Transverse colon (tissue), 4 donors: Measurements from ENCODE around the gene MEGF11. TPM values are rescaled to one million over a fixed set of nuclear protein-coding genes. Genes with fewer than 3 reads are reported as not detected.

ENCODE experiments used
- DNase-seq: peaks from one replicate; pipeline ENCODE4 v3.0.0-alpha.2; 2019
- H3K27ac ChIP-seq, 4 donors: fragments of 200-600 bp; sonication (generic); 2 replicates each; pipeline ENCODE4 v1.5.1; 2016 to 2018; ENCODE audit warnings: inconsistent platforms in 4 of 4
- H3K27me3 ChIP-seq: fragments of 200-600 bp; sonication (generic); 2 replicates; pipeline ENCODE4 v1.5.1; 2017; ENCODE audit warnings: inconsistent platforms
- H3K36me3 ChIP-seq, 4 donors: fragments of 200-600 bp; sonication (generic); 2 replicates each; pipeline ENCODE4 v1.5.1; 2017 to 2019; ENCODE audit warnings: inconsistent platforms in 4 of 4
- H3K4me1 ChIP-seq, 4 donors: fragments of 200-600 bp; sonication (generic); 2 replicates each; pipeline ENCODE4 v1.5.1; 2017 to 2020; ENCODE audit warnings: inconsistent platforms in 4 of 4
- H3K4me3 ChIP-seq, 4 donors: fragments of 200-600 bp; sonication (generic); 1 replicate in 1 of 4; 2 replicates in 3 of 4; pipeline versions ENCODE4 v1.5.1 to v1.6.1; 2017 to 2019; ENCODE audit warnings: inconsistent platforms in 4 of 4
- H3K9me3 ChIP-seq, 2 donors: fragments of 200-600 bp; sonication (generic); 2 replicates each; pipeline ENCODE4 v1.5.1; 2017 to 2019; ENCODE audit warnings: inconsistent platforms in 2 of 2
- EP300 ChIP-seq: sonication (generic); formaldehyde crosslinking; IDR thresholded peaks from one replicate; pipeline ENCODE4 v1.6.1; 2017; ENCODE audit warnings: antibody characterized with exemption, low read depth
- POLR2A ChIP-seq: fragments of 450-650 bp; IDR thresholded peaks from one replicate; pipeline ENCODE4 v1.6.1; 2016; ENCODE audit warnings: antibody characterized with exemption, mild to moderate bottlenecking, moderate library complexity
- POLR2AphosphoS5 ChIP-seq, 3 donors: sonication (generic); formaldehyde crosslinking; IDR thresholded peaks; one replicate each; pipeline ENCODE4 v1.6.1; 2016; ENCODE audit warnings: antibody characterized with exemption in 3 of 3
- WGBS, 2 donors: methylation state at CpG; one replicate each; pipeline ENCODE4 v1.1.5; 2018; ENCODE audit warnings: low coverage in 1 of 2; 5-methylcytosine and 5-hydroxymethylcytosine counted together
- in situ Hi-C, 4 donors: fragments of 200-750 bp; cut with MboI; loops; one replicate each; pipeline versions ENCODE4 v1.15.0 to v1.15.1; 2017; ENCODE audit warnings: low sequenced_read_pairs in 3 of 4, low pct_ligation_motif_present in 1 of 4, low pct_unique_long_range_greater_than_20kb in 1 of 4
- intact Hi-C: fragments of 100-400 bp; cut with DNase I; formaldehyde crosslinking; loops from one replicate; pipeline ENCODE4 v1.15.1; 2023; ENCODE audit warnings: low total_unique reads
- total RNA-seq, 4 donors: library from RNA; depleted of rRNA; stranded (reverse); fragments of >200 nt; gene quantifications; one replicate each; pipeline ENCODE4 v1.1.0, GENCODE V29; 2016
- TF ChIP-seq, protein P1 (sequence below), 5 experiments: fragments of 200-600 bp in 3 of 5; fragments of 450-650 bp in 2 of 5; sonication (generic) in 3 of 5; IDR thresholded peaks; 1 replicate in 2 of 5; 2 replicates in 3 of 5; pipeline ENCODE4 v1.5.1; 2016 to 2017; ENCODE audit warnings: antibody characterized with exemption in 5 of 5, inconsistent platforms in 3 of 5, mild to moderate bottlenecking in 2 of 5, moderate library complexity in 1 of 5

Gene MEGF11
- total RNA-seq, 4 donors from 2014 or later, result 0.16 TPM; not detected in 3

DNA sequence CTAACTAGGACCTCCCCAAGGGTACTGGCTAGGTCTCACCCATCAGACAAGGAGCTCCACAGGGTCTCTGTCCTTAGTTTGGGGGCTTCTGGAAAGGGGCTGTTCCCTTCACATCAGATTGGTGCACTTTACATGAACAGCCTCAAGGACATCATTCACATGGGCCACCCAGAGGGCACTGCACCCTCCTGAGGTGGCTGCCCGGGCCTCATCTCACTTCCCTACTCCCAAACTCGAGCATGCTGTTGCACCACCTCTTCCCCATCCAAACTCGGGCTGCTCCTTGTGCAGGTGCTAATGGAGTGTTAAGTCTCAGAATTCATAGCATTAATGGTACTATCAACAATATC lies 336.2 kb downstream of the MEGF11 start:
- no peak for DNase-seq
- in situ Hi-C loops (no loop called here), intact Hi-C loops (no loop called here)
- H3K27ac ChIP-seq, result no peak overlapping the region
- WGBS, 2 donors, result 84% methylated on average over 3 of the region's 3 CpGs; no CpG with 5 or more reads in 1 of the 2 donors
- no peak overlapping the region for H3K4me3 ChIP-seq
- H3K9me3 ChIP-seq, result no peaks in the 10 kb centered on the region
- H3K4me1 ChIP-seq, result peaks cover 0 to 6% (median 0%) of the 10 kb centered on the region in 4 donors
- no peaks in the 10 kb centered on the region for H3K27me3 ChIP-seq
- no peak for TF ChIP-seq POLR2AphosphoS5 (IDR thresholded peaks at IDR 0.05)
- TF ChIP-seq EP300, result no peak
- TF ChIP-seq, protein P1, sequence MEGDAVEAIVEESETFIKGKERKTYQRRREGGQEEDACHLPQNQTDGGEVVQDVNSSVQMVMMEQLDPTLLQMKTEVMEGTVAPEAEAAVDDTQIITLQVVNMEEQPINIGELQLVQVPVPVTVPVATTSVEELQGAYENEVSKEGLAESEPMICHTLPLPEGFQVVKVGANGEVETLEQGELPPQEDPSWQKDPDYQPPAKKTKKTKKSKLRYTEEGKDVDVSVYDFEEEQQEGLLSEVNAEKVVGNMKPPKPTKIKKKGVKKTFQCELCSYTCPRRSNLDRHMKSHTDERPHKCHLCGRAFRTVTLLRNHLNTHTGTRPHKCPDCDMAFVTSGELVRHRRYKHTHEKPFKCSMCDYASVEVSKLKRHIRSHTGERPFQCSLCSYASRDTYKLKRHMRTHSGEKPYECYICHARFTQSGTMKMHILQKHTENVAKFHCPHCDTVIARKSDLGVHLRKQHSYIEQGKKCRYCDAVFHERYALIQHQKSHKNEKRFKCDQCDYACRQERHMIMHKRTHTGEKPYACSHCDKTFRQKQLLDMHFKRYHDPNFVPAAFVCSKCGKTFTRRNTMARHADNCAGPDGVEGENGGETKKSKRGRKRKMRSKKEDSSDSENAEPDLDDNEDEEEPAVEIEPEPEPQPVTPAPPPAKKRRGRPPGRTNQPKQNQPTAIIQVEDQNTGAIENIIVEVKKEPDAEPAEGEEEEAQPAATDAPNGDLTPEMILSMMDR (IDR thresholded peaks at IDR 0.05), result no peak
- no peak for TF ChIP-seq POLR2A
- no peaks in the 10 kb centered on the region for H3K36me3 ChIP-seq

- 40 to 44% methylated on average over 2 to 14 of the region's 16 CpGs for WGBS, 2 donors
Observed at GRCh38 chr15:65916664-65917406, 336.7 kb downstream of the MEGF11 start.

GRCh38 chr15:65916041-65916663 lies 337.4 kb downstream of the MEGF11 start:
- no peaks in the 10 kb centered on the region for H3K27me3 ChIP-seq
- DNase-seq, result no peak
- TF ChIP-seq POLR2A (no peak), POLR2AphosphoS5 (IDR thresholded peaks at IDR 0.05) (no peak), EP300 (no peak)
- TF ChIP-seq, protein P1 (IDR thresholded peaks at IDR 0.05), result no peak
- intact Hi-C loops (no loop called here), in situ Hi-C loops (no loop called here)
- WGBS, 2 donors, result 87% methylated on average over 7 of the region's 7 CpGs; no CpG with 5 or more reads in 1 of the 2 donors
- peaks cover 0 to 6% (median 0%) of the 10 kb centered on the region in 4 donors for H3K4me1 ChIP-seq
- H3K27ac ChIP-seq, result no peak overlapping the region
- no peaks in the 10 kb centered on the region for H3K9me3 ChIP-seq
- no peak overlapping the region for H3K4me3 ChIP-seq
- no peaks in the 10 kb centered on the region for H3K36me3 ChIP-seq

More at GRCh38 chr15:65916664-65917406, 336.7 kb downstream of the MEGF11 start:
- Histone ChIP-seq H3K27ac (no peak overlapping the region), H3K36me3 (no peaks in the 10 kb centered on the region), H3K27me3 (no peaks in the 10 kb centered on the region), H3K9me3 (no peaks in the 10 kb centered on the region), H3K4me3 (no peak overlapping the region), H3K4me1 (peaks cover 0 to 6% (median 0%) of the 10 kb centered on the region in 4 donors)
- TF ChIP-seq POLR2A, result no peak
- TF ChIP-seq, protein P1 (IDR thresholded peaks at IDR 0.05), result peak; percentile 19 to 40 (median 35)
- DNase-seq, result peak; percentile 13
- in situ Hi-C loops (no loop called here), intact Hi-C loops (no loop called here)

DNA sequence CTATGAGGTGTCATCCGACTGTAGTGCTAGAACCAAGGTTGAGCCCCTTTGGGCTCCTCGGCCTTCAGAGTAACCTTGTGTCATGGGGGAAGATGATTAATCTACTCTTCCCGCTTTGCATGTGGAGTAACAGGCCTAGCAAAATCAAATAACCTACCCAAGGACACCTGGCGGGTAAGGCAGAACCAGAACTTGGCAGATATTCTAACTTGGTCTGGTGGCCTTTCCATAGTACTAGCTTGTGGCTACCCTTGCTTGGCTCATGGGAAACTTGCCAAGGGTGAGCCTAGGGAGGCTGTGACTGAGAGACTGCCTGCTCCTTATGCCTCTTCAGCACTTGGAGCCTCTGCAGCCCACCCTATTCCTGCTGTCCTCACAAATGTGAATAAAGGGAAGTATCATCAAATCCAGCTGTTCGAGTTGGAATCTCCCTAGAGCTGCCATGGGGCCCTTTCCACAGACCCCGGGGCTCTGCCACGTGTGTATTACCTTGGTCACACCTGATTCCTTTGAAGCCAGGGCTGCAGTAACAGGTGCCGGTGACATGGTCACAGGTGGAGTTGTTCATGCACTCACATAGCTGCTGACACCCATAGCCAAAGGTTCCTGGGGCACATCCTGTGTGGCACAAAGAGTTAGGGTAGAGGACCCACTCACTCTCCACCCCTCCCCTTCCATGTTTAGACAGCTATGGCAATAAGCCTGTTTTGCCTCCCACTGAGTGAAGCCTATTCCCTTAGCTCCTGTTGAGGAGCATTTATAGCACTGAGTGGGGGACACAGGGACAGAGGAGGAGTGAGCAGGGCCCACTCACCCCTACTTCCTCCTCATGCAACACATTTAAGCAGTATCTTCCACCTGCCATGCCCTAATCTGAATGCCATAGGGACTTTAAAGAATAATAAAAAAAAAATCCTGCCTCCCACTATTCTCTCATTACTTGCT lies 338.3 kb downstream of the MEGF11 start:
- Histone ChIP-seq H3K27me3 (no peaks in the 10 kb centered on the region), H3K4me1 (peaks cover 0 to 6% (median 0%) of the 10 kb centered on the region in 4 donors), H3K36me3 (no peaks in the 10 kb centered on the region), H3K4me3 (no peak overlapping the region), H3K27ac (no peak overlapping the region), H3K9me3 (no peaks in the 10 kb centered on the region)
- WGBS, 2 donors, result 82% methylated on average over 8 of the region's 8 CpGs; no CpG with 5 or more reads in 1 of the 2 donors
- DNase-seq, result no peak
- no peak for TF ChIP-seq POLR2AphosphoS5 (IDR thresholded peaks at IDR 0.05)
- no peak for TF ChIP-seq EP300
- TF ChIP-seq, protein P1 (IDR thresholded peaks at IDR 0.05), result no peak
- no peak for TF ChIP-seq POLR2A
- in situ Hi-C loops, result no loop called here
- intact Hi-C loops, result no loop called here
